ENCODE measurements around the gene REEP3.

Gene REEP3

GRCh38 chr10:63520500-63521415 is at the start of gene REEP3:
REEP3 (plus strand) TSS chr10:63521401; CDS start chr10:63521546, 145 bp downstream.
- ATAC-seq (ENCODE audit: low read depth): peak; percentile 86
- Histone ChIP-seq H3K27ac (ENCODE audit: poor library complexity, severe bottlenecking) (peak within 1 kb of the TSS; percentile 88), H3K9me3 (ENCODE audit: severe bottlenecking) (no peaks in the 10 kb centered on the region), H3K4me3 (ENCODE audit: severe bottlenecking) (peak within 1 kb of the TSS; percentile 91), H3K4me1 (ENCODE audit: insufficient read depth, poor library complexity, severe bottlenecking) (peaks cover 40% of the 10 kb centered on the region), H3K27me3 (ENCODE audit: insufficient read depth, poor library complexity, severe bottlenecking) (no peaks in the 10 kb centered on the region), H3K36me3 (ENCODE audit: low read depth) (peaks cover 19% of the 10 kb centered on the region; the same call in 1 of the 2 replicates)
- peak; percentile 68 for DNase-seq (ENCODE audit: low spot score)
- no peak for TF ChIP-seq CTCF (IDR thresholded peaks at IDR 0.05; ENCODE audit: poor library complexity, severe bottlenecking)

GRCh38 chr10:63474488-63474887 is 46.7 kb upstream of the REEP3 start:
- Histone ChIP-seq H3K27ac (ENCODE audit: poor library complexity, severe bottlenecking) (no peak overlapping the region), H3K4me1 (ENCODE audit: insufficient read depth, poor library complexity, severe bottlenecking) (no peaks in the 10 kb centered on the region), H3K36me3 (ENCODE audit: low read depth) (no peaks in the 10 kb centered on the region), H3K27me3 (ENCODE audit: insufficient read depth, poor library complexity, severe bottlenecking) (no peaks in the 10 kb centered on the region), H3K4me3 (ENCODE audit: severe bottlenecking) (no peak overlapping the region), H3K9me3 (ENCODE audit: severe bottlenecking) (peaks cover 6% of the 10 kb centered on the region)
- no peak for TF ChIP-seq CTCF (IDR thresholded peaks at IDR 0.05; ENCODE audit: poor library complexity, severe bottlenecking)
- DNase-seq (ENCODE audit: low spot score) (no peak), ATAC-seq (ENCODE audit: low read depth) (no peak)

- Histone ChIP-seq H3K9me3 (ENCODE audit: severe bottlenecking) (peaks cover 6% of the 10 kb centered on the region), H3K4me1 (ENCODE audit: insufficient read depth, poor library complexity, severe bottlenecking) (no peaks in the 10 kb centered on the region), H3K4me3 (ENCODE audit: severe bottlenecking) (no peak overlapping the region), H3K27me3 (ENCODE audit: insufficient read depth, poor library complexity, severe bottlenecking) (no peaks in the 10 kb centered on the region), H3K36me3 (ENCODE audit: low read depth) (no peaks in the 10 kb centered on the region), H3K27ac (ENCODE audit: poor library complexity, severe bottlenecking) (no peak overlapping the region)
- no peak for ATAC-seq (ENCODE audit: low read depth)
- TF ChIP-seq CTCF (IDR thresholded peaks at IDR 0.05; ENCODE audit: poor library complexity, severe bottlenecking): no peak
- DNase-seq (ENCODE audit: low spot score): no peak
These were observed 43.3 kb upstream of the REEP3 start for GRCh38 chr10:63477927-63478326.

- Histone ChIP-seq H3K27me3 (ENCODE audit: insufficient read depth, poor library complexity, severe bottlenecking) (no peaks in the 10 kb centered on the region), H3K4me3 (ENCODE audit: severe bottlenecking) (no peak overlapping the region), H3K27ac (ENCODE audit: poor library complexity, severe bottlenecking) (no peak overlapping the region), H3K4me1 (ENCODE audit: insufficient read depth, poor library complexity, severe bottlenecking) (no peaks in the 10 kb centered on the region), H3K36me3 (ENCODE audit: low read depth) (no peaks in the 10 kb centered on the region), H3K9me3 (ENCODE audit: severe bottlenecking) (peaks cover 6% of the 10 kb centered on the region)
- TF ChIP-seq CTCF (IDR thresholded peaks at IDR 0.05; ENCODE audit: poor library complexity, severe bottlenecking): no peak
- DNase-seq (ENCODE audit: low spot score): no peak
- no peak; the same call in 2 of the 3 replicates for ATAC-seq (ENCODE audit: low read depth)
These were observed 42.6 kb upstream of the REEP3 start for GRCh38 chr10:63478564-63478963.

- peaks cover 3% of the 10 kb centered on the region for H3K9me3 ChIP-seq (ENCODE audit: severe bottlenecking)
- TF ChIP-seq CTCF (IDR thresholded peaks at IDR 0.05; ENCODE audit: poor library complexity, severe bottlenecking): no peak
- no peak overlapping the region for H3K4me3 ChIP-seq (ENCODE audit: severe bottlenecking)
- no peak for ATAC-seq (ENCODE audit: low read depth)
- H3K4me1 ChIP-seq (ENCODE audit: insufficient read depth, poor library complexity, severe bottlenecking): no peaks in the 10 kb centered on the region
- no peaks in the 10 kb centered on the region for H3K27me3 ChIP-seq (ENCODE audit: insufficient read depth, poor library complexity, severe bottlenecking)
- H3K36me3 ChIP-seq (ENCODE audit: low read depth): no peaks in the 10 kb centered on the region
- DNase-seq (ENCODE audit: low spot score): no peak
- H3K27ac ChIP-seq (ENCODE audit: poor library complexity, severe bottlenecking): no peak overlapping the region
These were observed 41.0 kb upstream of the REEP3 start for GRCh38 chr10:63480237-63480636.
